ENCODE data around the gene TMEM131L.
A peak's percentile ranks its signal among the peaks of the same experiment; 100 is the strongest.
"Not testable (repeated sequence)": the region's sequence is repeated elsewhere in the genome, so short reads cannot be mapped to it uniquely, and the experiment has no call there.

The TMEM131L gene, protein sequence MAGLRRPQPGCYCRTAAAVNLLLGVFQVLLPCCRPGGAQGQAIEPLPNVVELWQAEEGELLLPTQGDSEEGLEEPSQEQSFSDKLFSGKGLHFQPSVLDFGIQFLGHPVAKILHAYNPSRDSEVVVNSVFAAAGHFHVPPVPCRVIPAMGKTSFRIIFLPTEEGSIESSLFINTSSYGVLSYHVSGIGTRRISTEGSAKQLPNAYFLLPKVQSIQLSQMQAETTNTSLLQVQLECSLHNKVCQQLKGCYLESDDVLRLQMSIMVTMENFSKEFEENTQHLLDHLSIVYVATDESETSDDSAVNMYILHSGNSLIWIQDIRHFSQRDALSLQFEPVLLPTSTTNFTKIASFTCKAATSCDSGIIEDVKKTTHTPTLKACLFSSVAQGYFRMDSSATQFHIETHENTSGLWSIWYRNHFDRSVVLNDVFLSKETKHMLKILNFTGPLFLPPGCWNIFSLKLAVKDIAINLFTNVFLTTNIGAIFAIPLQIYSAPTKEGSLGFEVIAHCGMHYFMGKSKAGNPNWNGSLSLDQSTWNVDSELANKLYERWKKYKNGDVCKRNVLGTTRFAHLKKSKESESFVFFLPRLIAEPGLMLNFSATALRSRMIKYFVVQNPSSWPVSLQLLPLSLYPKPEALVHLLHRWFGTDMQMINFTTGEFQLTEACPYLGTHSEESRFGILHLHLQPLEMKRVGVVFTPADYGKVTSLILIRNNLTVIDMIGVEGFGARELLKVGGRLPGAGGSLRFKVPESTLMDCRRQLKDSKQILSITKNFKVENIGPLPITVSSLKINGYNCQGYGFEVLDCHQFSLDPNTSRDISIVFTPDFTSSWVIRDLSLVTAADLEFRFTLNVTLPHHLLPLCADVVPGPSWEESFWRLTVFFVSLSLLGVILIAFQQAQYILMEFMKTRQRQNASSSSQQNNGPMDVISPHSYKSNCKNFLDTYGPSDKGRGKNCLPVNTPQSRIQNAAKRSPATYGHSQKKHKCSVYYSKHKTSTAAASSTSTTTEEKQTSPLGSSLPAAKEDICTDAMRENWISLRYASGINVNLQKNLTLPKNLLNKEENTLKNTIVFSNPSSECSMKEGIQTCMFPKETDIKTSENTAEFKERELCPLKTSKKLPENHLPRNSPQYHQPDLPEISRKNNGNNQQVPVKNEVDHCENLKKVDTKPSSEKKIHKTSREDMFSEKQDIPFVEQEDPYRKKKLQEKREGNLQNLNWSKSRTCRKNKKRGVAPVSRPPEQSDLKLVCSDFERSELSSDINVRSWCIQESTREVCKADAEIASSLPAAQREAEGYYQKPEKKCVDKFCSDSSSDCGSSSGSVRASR (N-terminal part only)

DNA sequence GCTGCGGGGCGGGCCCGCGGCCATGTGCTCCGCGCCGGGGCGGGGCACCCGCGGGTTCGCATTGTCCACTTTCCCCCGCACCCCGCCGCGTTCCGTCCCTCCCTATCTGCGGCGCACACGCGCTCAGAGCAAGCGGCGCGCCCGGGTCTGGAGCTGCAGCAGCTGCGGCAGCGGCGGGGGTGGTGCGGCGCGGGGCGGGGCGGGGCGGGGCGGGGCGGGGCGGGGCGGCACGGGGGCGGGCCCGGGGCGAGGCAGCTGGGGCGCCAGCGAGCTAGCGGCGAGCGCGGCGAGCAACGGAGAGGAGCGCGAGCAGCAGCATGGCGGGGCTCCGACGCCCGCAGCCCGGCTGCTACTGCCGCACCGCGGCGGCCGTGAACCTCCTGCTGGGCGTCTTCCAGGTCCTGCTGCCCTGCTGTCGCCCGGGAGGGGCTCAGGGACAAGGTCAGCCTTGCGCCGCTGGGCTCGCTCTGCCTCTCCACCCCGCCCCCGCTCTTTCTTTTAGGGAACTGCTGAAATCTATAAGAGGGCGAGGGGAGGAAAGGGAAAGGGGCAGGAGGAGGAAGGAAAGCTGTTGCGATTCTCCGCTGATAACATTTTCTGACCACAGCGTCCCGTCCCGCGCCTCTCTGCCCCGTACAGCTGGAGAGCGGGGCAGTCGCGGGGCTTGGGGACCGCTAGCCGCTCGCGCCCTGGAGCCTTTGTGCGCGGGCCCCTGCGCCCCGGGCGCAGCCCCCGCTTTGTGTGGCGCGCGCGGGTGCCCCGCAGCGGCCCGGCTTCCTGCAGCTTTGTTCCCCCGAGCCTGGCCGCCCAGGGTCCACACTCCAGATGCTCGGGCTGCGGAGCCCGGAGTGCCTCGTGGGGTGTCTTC is at the start of gene TMEM131L:
TMEM131L (plus strand) TSS at position 280 of the 868 bp plus-strand sequence; CDS start at position 318, 38 bp downstream.
- DNase-seq = peak; percentile 7

DNA sequence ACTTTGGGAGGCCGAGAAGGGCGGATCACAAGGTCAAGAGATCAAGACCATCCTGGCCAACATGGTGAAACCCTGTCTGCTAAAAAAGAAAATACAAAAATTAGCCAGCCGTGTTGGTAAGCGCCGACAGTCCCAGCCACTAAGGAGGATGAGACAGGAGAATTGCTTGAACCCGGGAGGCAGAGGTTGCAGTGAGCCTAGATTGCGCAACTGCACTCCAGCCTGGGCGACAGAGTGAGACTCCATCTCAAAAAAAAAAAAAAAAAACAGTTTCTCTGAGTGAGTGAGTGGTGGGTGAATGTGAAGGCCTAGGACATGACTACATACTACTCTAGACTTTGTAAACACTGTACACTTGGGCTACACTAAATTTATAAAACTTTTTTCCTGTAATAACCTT is 49.7 kb upstream of the TMEM131L start:
- DNase-seq = not testable (repeated sequence)

DNA sequence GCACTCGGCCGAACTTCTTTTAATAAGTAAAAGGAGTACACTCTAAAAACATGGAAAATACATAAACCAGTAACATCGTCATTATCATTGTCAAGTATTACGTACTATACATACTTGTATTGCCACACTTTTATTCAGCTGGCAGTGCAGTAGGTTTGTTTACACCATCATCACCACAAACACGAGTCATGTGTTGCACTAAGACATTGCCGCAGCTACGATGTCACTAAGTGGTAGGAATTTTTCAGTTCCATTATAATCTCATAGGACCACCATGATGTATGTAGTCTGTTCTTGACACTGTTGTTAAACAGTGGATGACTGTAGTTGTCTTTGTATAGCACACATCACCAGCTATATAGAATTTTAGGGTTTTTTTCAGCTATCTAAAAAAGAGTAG is 48.0 kb upstream of the TMEM131L start:
- DNase-seq = no peak

DNA sequence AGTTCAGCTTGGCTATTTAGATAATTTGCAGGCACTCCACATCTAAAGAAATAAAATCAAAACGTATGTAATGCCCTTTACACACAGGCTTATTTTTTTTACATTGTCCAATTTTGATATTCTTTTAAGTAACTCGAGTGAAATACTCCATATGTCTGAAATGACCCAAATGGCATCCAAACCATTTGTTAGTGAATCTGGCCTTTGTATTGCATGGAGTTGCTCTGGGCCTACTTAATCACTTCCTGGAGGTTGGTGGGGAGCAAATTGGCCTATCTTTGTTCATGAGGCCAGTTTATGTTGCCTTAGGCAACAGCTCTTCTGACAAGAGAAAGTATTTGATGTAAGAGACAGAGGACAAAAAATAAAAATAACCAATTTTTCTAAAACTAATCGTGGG is 47.6 kb upstream of the TMEM131L start:
- no peak for DNase-seq

DNA sequence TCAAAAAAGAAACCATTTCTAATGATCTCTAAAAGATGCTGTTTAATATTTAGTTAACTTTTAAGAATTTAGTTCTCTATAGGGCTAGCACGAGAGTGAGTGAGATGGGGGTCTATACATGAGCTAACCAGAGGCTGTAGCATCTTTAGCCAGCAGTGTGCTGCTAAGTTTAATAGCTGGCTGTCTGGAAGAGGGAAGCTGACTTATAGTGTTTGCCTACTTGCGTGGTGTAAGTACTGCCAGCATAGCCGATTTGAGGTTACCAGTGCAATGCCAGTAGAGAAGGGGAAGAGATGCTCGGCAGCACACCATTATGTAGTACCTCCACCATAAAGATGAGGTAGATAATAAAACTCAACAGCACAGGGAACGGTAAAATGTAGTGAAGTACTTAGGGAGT is 47.1 kb upstream of the TMEM131L start:
- DNase-seq = no peak

DNA sequence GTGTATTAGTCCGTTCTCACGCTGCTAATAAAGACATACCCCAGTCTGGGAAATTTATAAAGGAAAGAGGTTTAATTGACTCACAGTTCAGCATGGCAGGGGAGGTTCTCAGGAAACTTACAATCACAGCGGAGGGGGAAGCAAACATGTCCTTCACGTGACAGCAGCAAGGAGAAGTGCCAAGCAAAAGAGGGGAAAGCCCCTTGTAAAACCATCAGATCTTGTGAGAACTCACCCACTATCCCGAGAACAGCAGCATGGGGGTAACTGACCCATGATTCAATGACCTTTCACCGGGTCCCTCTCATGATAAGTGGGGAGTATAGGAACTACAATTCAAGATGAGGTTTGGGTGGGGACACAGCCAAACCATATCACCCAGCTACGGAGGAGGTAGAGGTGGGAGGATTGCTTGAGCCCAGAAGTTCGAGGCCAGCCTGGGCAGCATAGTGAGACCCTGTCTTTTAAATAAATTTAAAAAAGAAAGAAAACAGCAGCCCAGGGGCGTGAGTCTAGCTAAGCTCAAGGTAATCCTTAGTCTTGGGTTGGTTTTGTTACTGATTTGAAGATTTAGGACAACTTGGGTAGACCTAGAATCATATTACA is 46.4 kb upstream of the TMEM131L start:
- DNase-seq = no peak

DNA sequence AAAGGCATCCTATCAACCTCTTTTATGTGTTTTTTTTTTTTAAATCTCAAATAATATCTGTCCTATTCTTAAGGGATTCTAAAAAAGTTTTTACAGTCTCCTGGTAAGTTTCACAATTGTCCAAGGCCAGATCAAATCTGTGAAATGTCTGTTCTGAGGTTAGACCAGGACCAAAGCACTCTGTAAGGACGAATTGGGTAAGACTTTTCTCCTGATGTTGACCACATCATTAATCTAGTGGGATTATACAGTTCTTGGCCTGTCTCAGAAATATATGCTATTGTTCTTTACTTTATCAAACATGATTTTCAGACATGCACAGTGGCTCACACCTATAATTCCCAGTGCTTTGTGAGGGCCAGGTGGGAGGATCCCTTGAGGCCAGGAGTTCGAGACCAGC is 45.8 kb upstream of the TMEM131L start:
- DNase-seq = no peak

DNA sequence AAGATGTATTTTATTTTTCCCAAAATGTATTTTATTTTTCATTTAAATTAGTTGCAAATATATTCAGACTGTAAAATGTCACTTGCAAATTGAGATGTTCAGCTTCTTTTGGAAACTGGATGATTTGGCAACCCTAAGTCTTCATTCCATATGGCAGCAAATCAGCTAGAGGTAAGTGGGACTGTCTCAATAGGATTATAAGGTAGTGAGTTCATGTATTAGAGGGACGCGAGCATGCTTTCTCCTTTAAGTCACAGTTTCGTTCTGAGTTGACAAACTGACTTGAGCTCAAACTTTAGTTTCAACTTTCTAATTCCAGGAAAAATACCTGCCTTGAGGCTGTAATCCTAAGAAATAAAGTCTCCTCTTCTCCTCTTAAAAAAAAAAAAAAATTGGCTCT is 44.2 kb upstream of the TMEM131L start:
- no peak for DNase-seq

DNA sequence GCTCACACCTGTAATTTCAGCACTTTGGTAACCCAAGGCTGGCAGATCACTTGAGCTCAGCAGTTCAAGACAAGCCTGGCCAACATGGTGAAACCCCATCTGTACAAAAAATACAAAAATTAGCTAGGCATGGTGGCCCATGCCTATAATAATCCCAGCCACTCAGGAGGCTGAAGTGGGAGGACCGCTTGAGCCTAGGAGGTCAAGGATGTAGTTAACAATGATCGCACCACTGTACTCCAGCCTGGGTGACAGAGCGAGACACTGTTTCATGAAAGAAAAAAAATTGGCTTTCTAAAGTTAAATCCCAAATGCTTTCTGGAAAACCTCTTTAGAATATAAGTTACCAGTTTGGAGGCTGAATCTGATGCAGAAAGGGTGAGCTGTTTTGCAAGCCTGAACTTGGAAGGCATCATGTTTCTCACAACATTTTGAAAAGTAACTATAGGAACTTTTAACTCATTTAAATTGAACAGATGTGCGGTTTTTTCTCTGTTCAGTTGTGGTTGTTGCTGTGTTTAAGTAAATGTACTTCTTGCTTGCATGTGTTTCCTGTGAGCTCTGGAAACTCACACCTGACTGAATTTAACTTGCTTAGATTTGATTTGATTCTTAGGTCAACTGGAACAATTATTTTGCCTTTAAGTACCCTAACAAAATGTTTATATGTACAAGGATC is 39.8 kb upstream of the TMEM131L start:
- DNase-seq = no peak

DNA sequence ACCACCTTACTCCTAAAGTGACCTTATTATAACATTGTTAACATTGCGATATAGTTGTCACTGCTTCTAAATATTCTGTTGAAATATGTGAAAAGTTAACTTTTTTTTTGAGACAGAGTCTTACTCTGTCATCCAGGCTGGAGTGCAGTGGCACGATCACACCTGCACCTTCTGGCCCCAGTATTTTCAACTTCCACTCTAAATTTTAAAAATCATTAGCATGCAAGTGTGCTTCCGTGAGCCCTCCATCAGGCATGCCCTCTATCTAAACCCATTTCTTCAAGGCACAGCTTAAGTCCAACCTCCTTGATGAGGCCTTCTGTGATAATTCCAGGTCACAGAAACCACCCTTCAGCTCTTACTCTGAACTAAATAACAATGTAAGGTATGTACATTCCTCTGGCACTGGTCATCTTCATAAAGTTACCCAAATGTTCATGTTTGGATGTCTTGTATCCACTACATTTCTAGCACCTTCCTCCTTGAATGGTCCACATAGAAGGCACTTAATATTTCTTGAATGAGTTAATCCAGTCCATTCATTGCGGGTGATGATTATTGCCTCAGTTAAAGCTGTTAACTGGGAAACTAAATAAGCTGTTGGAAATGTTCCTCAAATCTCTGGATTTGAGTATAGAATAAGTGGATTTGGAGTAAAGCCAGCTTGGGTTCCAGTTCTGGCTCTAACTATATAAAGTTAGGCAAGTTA is 38.6 kb upstream of the TMEM131L start:
- no peak for DNase-seq

DNA sequence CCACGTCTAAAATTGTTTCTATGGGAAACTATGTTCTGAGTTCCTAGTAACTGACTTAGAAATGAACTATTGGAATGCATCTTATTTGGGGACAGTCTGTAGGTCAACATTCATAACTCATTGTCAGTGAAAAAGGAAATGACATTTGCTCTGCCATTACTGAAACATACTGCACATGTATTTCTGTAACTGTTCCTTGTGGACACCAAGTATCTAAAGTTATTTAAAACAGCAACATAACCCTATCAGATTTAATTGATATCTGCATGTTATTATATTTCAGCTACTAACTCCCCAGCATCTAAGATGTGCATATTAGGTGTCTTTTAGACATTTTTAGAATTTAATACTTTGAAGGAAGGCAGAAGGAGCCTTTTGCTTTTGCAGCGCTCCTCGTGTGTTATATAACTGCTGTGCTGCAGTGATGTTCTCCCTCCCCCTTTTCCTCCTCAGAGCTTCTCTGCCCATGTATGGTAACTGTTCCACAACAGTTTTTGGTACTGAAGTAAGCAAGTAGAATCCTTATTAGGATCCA is 37.2 kb upstream of the TMEM131L start:
- DNase-seq = no peak

DNA sequence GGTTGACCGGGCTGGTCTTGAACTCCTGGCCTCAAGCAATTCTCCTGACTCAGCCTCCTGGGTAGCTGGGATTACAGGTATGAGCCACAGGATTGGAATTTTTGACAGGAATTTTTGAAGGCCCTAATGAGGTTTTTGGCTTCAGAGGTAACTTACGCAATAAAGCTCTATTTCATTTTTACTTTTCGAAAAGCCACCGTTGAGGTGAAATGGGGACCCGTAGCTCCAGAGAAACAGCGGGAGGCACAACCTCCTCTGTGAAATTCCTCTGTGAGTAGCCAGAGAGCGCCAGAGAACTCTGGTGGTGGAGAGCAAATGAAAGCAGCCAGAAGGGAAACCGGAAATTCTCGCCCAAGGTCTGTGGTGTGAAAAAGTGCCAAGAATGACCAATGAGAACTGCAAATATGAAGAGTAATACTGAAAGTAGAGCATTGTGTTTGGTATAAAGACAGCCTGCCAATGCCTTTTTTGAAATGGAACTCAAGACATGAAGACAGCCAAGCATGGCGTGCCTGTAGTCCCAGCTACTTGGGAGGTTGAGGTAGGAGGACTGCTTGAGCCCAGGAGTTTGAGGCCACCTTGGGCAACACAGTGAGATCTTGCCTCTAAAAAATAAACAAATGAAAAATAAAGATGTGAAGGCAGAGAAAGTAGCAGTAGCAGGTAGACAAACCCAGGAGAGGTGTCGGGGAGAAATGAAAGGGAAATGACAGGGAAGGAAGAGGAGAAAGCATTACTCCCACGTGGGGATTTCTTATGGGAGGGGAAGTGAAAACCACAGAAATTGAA is 33.0 kb upstream of the TMEM131L start:
- DNase-seq = no peak

DNA sequence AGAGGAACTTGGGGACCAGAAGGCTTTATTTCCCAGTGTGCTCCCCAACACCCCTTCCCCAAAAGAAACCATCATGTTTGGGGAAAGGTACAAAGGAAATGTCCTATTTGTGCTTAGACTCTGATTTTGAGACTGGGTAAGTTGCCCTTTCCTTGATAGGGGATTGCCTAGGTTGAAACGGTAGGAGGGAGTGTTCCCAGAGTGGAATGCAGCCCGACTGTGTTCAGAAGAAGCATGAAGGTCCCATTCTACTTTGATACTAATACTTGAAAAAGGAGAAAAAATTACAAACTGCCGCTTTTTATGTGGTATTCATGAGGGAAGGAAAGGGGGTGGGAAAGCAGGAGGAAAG is 32.4 kb upstream of the TMEM131L start:
- DNase-seq = no peak

DNA sequence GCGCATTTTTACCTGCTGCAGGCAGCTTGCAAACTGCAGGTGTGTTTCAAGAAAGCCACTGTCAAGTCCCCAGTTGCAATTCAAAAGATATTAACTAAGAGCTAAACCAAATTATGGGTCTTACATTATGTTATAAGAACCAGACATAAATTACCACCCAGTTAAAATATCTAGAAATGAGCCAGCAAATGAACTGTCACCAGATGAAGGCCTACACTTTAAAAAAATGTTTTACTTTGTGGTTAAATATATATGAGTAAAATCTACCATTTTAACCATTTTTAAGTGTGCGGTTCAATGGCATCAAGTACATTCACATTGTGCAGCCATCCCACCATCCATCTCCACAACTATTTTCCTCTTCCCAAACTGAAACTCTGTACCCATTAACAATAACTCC is 32.0 kb upstream of the TMEM131L start:
- DNase-seq = no peak

DNA sequence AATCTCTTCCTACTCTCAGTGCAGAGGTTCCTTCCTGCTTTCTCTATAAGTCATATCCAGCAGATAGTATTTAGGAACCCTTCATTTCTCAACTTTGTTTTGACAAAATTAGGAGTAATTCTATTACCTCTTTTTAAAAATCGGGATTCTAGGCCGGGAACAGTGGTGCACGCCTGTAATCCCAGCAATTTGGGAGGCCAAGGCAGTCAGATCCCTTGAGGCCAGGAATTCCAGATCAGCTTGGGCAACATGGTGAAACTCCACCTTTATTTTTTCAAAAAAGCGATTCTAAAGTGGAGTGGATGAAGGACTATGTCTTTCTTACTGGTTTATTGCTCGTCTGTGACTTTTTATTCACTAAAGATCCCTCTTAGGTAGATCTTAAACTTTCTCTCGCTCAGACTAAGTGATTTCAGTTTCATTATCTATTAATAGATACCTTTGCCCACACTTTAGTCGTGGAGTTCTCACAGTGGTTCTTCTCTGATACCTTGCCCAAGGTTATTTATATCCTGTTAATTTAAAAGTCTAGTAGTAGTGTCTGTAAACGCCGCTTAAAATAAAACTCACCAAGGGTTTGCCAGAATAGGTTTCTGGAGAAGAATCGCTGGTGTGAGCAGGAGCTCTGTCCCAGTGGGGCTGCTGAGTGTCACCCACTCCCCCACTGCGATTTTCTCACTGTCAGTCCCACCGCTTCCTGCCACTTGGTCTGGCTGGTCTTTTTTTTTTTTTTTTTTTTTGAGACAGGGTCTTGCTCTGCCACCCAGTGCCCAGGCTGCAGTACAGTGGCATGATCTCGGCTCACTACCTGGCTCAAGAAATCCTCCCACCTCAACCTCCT is 27.0 kb upstream of the TMEM131L start:
- DNase-seq = no peak

DNA sequence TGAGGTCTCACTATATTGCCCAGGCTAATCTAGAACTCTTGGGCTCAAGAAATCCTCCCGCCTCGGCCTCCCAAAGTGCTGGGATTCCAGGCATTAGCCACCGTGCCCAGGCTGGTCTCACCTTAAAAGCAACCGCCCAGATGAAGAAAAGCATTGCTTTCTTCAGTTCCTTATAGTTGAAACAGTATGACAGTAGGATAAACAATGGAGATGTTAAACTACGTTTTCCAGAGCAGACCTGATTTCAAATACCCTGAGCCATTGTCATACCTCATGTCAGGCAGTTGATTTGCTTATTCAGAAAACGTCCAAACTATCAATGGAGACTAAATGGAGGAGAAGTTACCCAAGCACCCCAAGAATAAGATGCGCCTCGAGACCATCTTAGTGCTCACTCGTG is 26.3 kb upstream of the TMEM131L start:
- DNase-seq = no peak

DNA sequence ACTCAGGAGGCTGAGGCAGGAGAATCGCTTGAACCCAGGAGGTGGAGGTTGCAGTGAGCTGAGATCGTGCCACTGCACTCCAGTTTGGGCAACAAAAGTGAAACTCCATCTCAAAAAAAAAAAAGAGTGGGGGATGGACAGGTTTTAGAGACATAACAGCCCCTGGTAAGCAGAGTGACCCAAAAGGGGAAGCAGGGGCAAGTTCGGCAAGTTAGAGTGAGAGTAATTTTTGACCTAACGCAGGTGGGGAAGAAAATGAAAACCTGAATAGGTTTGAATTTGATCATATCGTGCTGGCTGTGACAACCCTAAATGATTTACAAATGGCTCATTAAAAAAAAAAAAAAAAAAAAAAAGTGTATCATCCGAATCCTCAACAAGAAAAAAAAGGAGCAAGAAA is 25.7 kb upstream of the TMEM131L start:
- DNase-seq = no peak

DNA sequence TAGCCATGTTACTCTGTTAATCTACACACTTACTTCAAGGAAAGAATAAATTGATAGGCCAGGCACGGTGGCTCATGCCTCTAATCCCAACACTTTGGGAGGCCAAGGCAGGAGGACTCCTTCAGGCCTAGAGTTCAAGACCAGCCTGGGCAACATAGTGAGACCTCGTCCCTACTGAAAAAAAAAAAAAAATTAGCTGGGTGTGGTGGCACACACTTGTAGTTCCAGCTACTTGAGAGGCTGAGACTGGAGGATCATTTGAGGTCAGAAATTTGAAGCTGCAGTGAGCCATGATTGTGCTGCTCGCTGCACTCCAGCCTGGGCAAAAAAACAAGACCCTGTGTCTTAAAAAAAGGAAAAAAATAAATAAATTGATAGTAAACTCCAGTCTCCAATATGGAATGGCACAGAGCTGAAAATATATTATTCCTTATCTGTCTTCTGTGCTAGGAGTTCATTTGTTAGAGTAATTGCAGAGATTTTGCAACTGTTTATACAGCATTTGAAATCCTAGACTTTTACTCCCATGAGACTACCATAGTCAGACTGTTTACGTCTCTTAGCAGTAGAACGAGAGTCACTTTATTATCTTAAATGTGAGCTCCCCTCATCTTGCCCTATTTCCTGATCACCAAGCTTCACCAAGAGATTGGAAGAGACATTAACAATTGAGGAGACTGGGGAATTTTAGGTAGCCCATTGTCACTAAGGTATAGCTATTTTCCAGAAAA is 18.8 kb upstream of the TMEM131L start:
- no peak for DNase-seq

All from NCI-H2081 treated with DMSO at 0.1 percent for 48 hours (cell line).